K562 (cell line): Measurements from ENCODE around the gene CLDN20. TPM values are rescaled to one million over a fixed set of nuclear protein-coding genes. Genes with fewer than 3 reads are reported as not detected.

Experiments used
- BRD4 ChIP-seq: fragments of 200-600 bp; sonication (generic); IDR thresholded peaks from 2 replicates; pipeline ENCODE4 v1.6.1; 2017; ENCODE audit warnings: inconsistent platforms
- CBX2 ChIP-seq: fragments of 200-600 bp; sonication (generic); IDR thresholded peaks from one replicate; pipeline ENCODE4 v1.6.1; 2012; ENCODE audit warnings: mild to moderate bottlenecking, low read length, inconsistent platforms; ENCODE audit not compliant: insufficient read depth, poor library complexity, severe bottlenecking
- CEBPG ChIP-seq, 3 experiments: fragments of 200-800 bp in 1 of 3; sonication (Bioruptor generic) in 1 of 3; sonication (generic) in 1 of 3; formaldehyde crosslinking in 1 of 3; IDR thresholded peaks in 2 of 3; conservative IDR thresholded peaks in 1 of 3; 2 replicates each; pipeline versions ENCODE4 v1.6.1 to v1.8.0; 2016 to 2022; ENCODE audit warnings: missing compliant biosample characterization in 2 of 3, missing genetic modification characterization in 2 of 3, mild to moderate bottlenecking in 1 of 3, missing genetic modification reagents in 1 of 3
- ELF1 ChIP-seq: fragments of 200-800 bp; sonication (Bioruptor generic); IDR thresholded peaks from 2 replicates; pipeline ENCODE4 v1.6.1; 2016; ENCODE audit warnings: missing genetic modification characterization, missing compliant biosample characterization
- ERF ChIP-seq: fragments of 450-650 bp; formaldehyde crosslinking; IDR thresholded peaks from 2 replicates; pipeline ENCODE4 v1.4.0; 2020; ENCODE audit warnings: mild to moderate bottlenecking, mixed read lengths
- HMGXB4 ChIP-seq: sonication (generic); formaldehyde crosslinking; IDR thresholded peaks from 2 replicates; pipeline ENCODE4 v1.8.1; 2023; ENCODE audit warnings: mild to moderate bottlenecking, missing genetic modification reagents
- ID3 ChIP-seq, 2 experiments: fragments of 250-450 bp in 1 of 2; fragments of 450-650 bp in 1 of 2; sonication (Bioruptor Pico) in 1 of 2; IDR thresholded peaks; 2 replicates each; pipeline versions ENCODE4 v1.6.1 to v1.8.0; 2016 to 2021; ENCODE audit warnings: mild to moderate bottlenecking in 2 of 2, moderate library complexity in 2 of 2, missing compliant biosample characterization in 1 of 2, missing genetic modification characterization in 1 of 2
- KLF16 ChIP-seq: IDR thresholded peaks from 2 replicates; pipeline ENCODE4 v1.6.1; 2016; ENCODE audit warnings: antibody characterized with exemption
- L3MBTL2 ChIP-seq: fragments of 450-650 bp; IDR thresholded peaks from 2 replicates; pipeline ENCODE4 v1.6.1; 2016; ENCODE audit warnings: mild to moderate bottlenecking, moderate library complexity
- MAX ChIP-seq: sonication (generic); formaldehyde crosslinking; IDR thresholded peaks from 2 replicates; pipeline ENCODE4 v1.9.0; 2022; ENCODE audit warnings: mild to moderate bottlenecking, missing genetic modification reagents
- MTA3 ChIP-seq: fragments of 450-650 bp; formaldehyde crosslinking; IDR thresholded peaks from 2 replicates; pipeline ENCODE4 v1.6.1; 2017; ENCODE audit warnings: mild to moderate bottlenecking, borderline replicate concordance
- NCOA4 ChIP-seq: fragments of 450-650 bp; IDR thresholded peaks from 2 replicates; pipeline ENCODE4 v1.6.1; 2018; ENCODE audit warnings: mild to moderate bottlenecking; ENCODE audit not compliant: partially characterized antibody
- PATZ1 ChIP-seq: fragments of 250-450 bp; sonication (Bioruptor Pico); IDR thresholded peaks from 2 replicates; pipeline ENCODE4 v1.5.0; 2020; ENCODE audit warnings: mild to moderate bottlenecking, borderline replicate concordance
- ZNF146 ChIP-seq: IDR thresholded peaks from one replicate; pipeline ENCODE4 v1.6.1; 2018; ENCODE audit warnings: missing compliant biosample characterization; ENCODE audit not compliant: unreplicated experiment
- polyA plus RNA-seq, 8 experiments: library from polyadenylated mRNA; depleted of rRNA in 4 of 8; stranded (reverse) in 5 of 8; unstranded in 3 of 8; fragments of >200 nt; fragmentation: Nextera tagmentation in 2 of 8; fragmentation: Illumina TruSeq in 1 of 8; extraction: Ambion mirVana in 2 of 8; extraction: Trizol in 1 of 8; gene quantifications; 2 replicates each; pipeline versions ENCODE4 v1.2.1 to v1.2.3, GENCODE V29; 2011 to 2014; ENCODE audit warnings: inconsistent platforms in 1 of 8, missing spikeins in 1 of 8
- total RNA-seq, 7 experiments: library from RNA; depleted of rRNA in 6 of 7; stranded (reverse); fragments of >200 nt in 6 of 7; fragmentation: Illumina TruSeq in 2 of 7; extraction: Trizol in 2 of 7; gene quantifications; 2 replicates each; pipeline versions ENCODE4 v1.2.1 to v1.2.3, GENCODE V29; 2011 to 2021; ENCODE audit warnings: low replicate concordance in 1 of 7
- TF ChIP-seq, protein P1 (sequence below): fragments of 450-650 bp; IDR thresholded peaks from 2 replicates; pipeline ENCODE4 v1.6.1; 2018; ENCODE audit not compliant: partially characterized antibody
- TF ChIP-seq, protein P2 (sequence below): sonication (generic); formaldehyde crosslinking; IDR thresholded peaks from 2 replicates; pipeline ENCODE4 v1.8.0; 2023; ENCODE audit warnings: mild to moderate bottlenecking, missing genetic modification reagents

The CLDN20 gene
- total and polyA plus RNA-seq, 9 of the 15 experiments (the other 6 are each of a cell fraction or from before 2014, with no cell fraction given): not detected

- 0 out of 2 replicates have a peak, but pooled peaks have one; percentile 22 for TF ChIP-seq KLF16
- peak; percentile 65; the same call in 1 of the 2 replicates for TF ChIP-seq MAX (CRISPR knock-in tag)
- TF ChIP-seq PATZ1 (CRISPR knock-in tag): no peak
- no peak for TF ChIP-seq BRD4
- no peak for TF ChIP-seq ID3 (CRISPR knock-in tag; IDR thresholded peaks at IDR 0.05)
- peak; percentile 83 for TF ChIP-seq ID3 (tag; IDR thresholded peaks at IDR 0.05)
- TF ChIP-seq ERF (CRISPR knock-in tag): no peak
- TF ChIP-seq, protein P1, sequence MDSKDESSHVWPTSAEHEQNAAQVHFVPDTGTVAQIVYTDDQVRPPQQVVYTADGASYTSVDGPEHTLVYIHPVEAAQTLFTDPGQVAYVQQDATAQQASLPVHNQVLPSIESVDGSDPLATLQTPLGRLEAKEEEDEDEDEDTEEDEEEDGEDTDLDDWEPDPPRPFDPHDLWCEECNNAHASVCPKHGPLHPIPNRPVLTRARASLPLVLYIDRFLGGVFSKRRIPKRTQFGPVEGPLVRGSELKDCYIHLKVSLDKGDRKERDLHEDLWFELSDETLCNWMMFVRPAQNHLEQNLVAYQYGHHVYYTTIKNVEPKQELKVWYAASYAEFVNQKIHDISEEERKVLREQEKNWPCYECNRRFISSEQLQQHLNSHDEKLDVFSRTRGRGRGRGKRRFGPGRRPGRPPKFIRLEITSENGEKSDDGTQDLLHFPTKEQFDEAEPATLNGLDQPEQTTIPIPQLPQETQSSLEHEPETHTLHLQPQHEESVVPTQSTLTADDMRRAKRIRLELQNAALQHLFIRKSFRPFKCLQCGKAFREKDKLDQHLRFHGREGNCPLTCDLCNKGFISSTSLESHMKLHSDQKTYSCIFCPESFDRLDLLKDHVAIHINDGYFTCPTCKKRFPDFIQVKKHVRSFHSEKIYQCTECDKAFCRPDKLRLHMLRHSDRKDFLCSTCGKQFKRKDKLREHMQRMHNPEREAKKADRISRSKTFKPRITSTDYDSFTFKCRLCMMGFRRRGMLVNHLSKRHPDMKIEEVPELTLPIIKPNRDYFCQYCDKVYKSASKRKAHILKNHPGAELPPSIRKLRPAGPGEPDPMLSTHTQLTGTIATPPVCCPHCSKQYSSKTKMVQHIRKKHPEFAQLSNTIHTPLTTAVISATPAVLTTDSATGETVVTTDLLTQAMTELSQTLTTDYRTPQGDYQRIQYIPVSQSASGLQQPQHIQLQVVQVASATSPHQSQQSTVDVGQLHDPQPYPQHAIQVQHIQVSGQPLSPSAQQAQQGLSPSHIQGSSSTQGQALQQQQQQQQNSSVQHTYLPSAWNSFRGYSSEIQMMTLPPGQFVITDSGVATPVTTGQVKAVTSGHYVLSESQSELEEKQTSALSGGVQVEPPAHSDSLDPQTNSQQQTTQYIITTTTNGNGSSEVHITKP: peak; percentile 62
- TF ChIP-seq ZNF146 (CRISPR knock-in tag): no peak
- TF ChIP-seq, protein P2, sequence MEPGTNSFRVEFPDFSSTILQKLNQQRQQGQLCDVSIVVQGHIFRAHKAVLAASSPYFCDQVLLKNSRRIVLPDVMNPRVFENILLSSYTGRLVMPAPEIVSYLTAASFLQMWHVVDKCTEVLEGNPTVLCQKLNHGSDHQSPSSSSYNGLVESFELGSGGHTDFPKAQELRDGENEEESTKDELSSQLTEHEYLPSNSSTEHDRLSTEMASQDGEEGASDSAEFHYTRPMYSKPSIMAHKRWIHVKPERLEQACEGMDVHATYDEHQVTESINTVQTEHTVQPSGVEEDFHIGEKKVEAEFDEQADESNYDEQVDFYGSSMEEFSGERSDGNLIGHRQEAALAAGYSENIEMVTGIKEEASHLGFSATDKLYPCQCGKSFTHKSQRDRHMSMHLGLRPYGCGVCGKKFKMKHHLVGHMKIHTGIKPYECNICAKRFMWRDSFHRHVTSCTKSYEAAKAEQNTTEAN (CRISPR knock-in tag): peak; percentile 22; the same call in 1 of the 2 replicates
- no peak for TF ChIP-seq ELF1 (tag)
- TF ChIP-seq CBX2: no peak
- peak; percentile 65; the same call in 1 of the 2 replicates for TF ChIP-seq MTA3
- no peak for TF ChIP-seq CEBPG (CRISPR knock-in tag; IDR thresholded peaks at IDR 0.05)
- no peak for TF ChIP-seq CEBPG (tag; conservative IDR thresholded peaks at IDR 0.05 in 1 of 2, IDR thresholded peaks at IDR 0.05 in 1 of 2)
- TF ChIP-seq HMGXB4 (CRISPR knock-in tag): no peak
- no peak for TF ChIP-seq NCOA4
- TF ChIP-seq L3MBTL2: no peak
Observed at GRCh38 chr6:155314092-155314772, 50.4 kb downstream of the CLDN20 start, which contains the start of gene TFB1M (continued).
